HG03280 (cell line): ENCODE results near the gene MRPS18C.

Source experiments
- ATAC-seq: cut with Tn5 transposase; IDR thresholded peaks from one replicate; pipeline ENCODE4 v1.9.1; 2021; ENCODE audit warnings: mild to moderate bottlenecking, moderate library complexity; ENCODE audit not compliant: unreplicated experiment

MRPS18C gene

DNA sequence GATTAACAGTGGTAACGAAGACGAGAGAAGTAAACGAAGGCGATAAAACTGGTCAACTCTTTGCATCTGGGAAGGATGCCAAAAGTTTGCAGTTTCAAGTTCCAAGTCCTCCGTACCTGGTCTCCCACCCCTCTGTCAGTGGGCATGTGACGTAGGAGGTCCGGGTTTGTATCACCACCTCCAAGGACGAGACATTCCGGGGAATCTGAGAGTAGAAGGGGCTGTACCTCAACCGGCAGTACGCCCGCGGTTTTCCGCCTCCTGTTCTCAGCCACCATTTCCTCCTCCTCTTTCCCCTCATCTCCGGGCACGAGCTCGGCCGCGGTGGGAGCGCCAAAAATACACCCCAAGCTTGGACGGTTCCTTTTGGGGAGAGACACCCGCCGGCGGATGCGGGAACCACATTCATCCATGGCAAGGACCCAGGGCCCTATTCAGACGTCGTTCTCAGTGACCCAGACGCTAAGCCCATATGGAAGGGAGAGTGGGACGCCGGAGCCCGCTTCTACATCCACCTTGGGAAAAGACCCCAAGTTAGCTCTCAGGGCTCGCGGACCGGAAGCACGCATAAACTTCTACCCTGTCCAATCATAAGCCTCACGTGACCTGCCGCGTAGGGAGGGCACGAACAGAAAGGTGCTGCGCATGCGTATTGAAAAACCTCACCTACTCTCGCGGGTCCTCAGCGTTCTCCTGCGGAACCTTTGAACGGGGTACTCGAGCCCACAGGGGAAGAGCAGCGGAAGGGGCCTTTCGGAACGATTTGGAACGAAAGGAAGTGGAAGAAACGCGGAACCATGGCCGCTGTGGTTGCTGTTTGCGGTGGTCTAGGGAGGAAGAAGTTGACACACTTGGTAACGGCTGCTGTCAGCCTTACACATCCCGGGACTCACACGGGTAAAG is at the start of gene MRPS18C, which contains the start of gene HELQ:
TSS of gene MRPS18C (plus strand) at position 778 of the 903 bp plus-strand sequence. CDS start at position 798, 20 bp downstream.
TSS of gene HELQ (minus strand) at position 543 of the 903 bp plus-strand sequence. CDS start at position 413, 130 bp downstream.
- ATAC-seq = peak; percentile 97

DNA sequence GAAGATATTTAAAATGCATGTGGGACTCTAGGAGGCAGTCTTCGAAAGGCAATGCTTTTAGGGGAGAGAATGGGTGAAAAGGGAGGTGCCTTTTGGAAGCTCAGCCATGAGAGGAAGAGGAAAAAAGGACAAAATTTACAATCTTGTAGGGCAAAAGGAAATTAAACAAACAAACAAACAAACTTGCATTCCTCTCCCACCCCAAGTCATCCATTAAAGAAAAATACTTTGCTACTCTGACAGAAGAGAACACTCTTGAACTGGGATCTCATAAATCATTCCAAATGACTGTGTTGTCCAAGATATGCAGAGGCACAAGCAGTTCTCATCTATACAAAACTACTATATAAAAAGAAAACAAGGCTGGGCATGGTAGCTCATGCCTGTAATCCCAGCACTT is 47.0 kb upstream of the MRPS18C start:
- no peak for ATAC-seq

DNA sequence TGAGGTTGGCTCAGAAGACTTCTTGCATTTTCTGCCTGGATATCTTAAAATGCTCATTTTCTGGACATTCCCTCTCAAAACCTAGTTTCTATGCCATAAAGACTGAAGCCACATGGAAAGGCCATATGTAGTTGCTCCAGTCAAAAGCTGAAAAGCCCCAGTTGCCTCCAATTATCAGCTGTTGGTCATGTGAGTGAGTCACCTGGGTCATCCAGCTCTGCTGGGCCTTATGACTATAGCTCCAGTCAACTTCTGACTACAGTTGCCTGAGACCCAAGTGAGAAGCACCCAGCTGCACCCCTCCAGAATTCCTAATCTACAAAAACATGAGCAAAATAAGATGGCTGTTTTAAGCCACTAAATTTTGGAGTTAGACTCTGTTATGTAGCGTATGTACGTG is 42.2 kb upstream of the MRPS18C start:
- no peak for ATAC-seq

DNA sequence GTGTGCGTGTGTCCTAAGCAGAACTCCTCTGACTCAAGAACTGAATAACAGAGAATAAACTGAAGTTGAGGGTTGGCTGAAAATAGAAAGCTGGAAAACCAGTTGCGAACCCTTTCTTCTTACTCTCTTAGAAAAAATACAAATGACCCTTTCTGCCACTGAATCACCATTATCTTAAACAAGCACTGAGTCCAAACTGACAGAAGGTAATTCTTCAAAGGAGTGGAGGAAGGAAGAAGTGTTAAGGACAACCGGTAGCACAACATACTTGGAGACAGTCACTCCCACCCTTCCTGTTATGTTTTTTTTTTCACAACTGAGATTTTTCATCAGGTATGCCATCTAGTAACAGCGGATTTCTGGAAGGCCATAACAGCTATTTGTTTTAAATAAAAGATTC is 38.3 kb upstream of the MRPS18C start:
- ATAC-seq = no peak

DNA sequence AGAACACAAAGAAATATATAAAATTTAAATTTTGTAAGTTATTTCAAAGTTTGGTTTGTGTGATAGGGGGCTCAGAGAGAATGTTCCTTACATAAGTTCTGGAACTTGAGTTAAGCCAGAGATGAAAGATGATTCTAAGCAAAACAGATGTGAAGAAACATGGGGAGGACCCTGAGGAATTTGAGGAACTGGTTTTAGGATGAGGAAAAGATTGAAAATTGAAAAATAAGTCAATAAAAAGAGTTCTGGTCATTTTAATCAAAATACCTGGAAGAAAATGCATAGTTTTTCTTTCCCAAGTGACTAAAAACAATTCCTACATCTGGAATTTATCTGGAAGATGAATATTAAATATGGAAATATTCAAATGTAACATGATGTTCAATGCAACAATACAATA is 37.6 kb upstream of the MRPS18C start:
- no peak for ATAC-seq

DNA sequence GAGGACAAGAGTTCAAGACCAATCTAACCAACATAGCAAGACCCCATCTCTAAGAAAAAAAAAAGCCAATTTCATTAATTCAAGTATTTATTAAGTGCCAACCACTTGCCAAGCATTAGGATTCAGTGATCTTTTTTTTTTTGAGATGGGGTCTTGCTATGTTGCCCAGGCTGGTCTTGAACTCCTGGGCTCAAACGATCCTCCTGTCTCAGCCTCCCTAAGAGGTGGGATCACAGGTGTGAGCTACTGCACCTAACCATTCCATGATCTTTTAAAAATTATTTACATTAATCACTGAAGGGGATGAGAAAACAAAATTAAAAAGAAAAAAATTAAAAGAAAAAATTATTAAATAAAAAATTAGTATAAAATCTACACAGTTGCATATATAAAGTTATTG is 24.7 kb upstream of the MRPS18C start:
- no peak for ATAC-seq

DNA sequence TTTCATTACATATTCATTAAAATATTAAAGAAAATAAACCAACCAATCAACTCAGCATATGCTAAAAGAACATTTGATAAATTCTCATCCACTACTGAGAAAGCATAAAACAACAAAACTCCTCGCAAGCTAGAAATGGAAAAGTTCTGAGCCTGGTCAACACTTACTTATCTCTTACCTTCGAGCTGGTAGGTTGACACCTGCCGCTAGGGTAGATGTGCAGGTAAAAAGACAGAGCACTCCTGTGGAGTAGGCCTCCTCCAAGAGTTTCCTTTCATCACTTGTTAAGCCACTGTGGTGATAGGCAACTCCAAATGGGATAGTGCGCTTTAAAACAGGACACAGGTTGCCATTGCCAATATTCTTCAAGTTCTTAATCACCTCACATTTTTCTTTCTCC is 19.2 kb upstream of the MRPS18C start:
- ATAC-seq = no peak

DNA sequence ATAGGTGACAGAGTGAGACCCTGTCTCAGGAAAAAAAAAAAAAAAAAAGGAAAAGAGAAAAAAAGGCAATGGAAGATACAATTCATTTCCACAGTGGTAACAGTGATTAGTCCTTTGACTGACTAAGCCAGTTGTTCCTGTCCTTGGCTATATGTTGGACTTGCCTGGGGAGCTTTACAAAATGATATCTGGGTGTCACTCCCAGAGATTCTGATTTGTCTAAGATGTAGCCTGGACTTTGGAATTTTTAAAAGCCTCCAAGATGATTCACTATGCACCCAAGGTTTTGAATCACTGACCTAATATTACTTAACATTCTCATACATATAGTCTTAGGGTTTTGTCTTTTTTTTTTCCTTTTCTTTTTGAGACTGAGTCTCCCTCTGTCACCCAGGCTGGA is 17.1 kb upstream of the MRPS18C start:
- no peak for ATAC-seq

DNA sequence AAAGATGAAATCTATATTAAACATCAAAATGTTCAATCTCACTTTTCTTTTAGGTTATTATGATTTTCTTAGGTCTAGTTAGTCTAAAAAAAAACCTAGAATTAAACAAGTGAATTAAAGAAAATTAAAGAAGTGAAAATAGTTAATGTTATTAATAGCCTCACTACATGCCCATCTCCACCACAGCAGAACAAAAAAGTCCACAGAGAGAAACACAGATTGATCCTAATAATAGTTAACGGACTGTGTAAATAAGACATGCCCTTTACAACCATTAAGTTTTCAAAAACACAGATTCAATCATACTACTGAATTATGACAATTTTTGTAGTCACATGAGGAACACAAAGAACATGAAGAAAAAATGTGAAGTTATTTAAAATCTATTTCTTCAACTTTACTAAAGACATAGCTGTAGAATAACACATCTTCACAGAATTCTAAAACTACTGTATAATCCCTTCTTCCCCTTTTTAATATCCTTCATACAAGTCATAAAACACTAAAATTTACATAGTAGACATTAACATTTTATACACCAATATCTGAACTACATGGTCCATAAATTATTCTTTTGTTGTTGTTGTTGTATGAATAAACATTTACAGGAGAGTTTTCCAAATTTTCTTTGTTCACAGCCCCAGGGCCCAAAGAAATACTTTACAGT is 15.6 kb upstream of the MRPS18C start:
- no peak for ATAC-seq

DNA sequence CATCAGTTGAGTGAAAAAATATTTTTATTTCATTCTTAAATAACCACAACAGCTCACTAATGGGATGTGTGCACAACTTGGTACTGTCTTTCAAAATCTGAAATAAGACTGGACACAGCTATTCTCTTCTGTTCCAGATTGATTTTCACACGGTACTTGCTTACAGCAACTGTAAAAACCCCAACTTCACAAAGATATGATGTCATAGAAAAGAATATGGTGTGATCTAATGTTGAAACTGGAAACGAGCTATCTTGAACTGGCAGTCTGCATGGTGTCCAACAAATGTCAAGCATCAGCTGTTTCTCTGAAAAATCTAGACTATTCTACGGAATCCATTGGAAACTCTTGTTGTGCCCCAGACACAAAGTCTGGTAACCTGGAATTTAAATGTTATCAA is 15.0 kb upstream of the MRPS18C start:
- ATAC-seq = no peak

DNA sequence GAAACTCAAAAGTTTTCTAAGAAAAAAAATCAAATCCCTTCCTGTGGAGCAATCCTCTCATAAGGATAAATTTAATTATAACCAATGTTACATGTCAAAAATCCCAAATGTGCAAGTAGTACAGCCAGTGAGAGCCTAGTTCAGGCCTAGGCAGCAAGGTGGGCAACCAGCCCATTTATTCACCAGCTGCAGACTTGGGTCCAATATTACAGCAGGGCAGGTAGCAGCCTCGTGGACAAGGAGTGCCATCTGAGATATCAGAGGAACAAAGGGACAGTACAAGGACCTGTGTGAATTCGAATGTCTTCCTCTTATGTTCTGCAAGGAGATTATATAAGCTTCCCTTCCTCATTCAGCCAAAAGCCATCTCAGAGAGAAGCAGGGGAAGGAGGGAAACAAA is 6.8 kb upstream of the MRPS18C start:
- no peak for ATAC-seq

DNA sequence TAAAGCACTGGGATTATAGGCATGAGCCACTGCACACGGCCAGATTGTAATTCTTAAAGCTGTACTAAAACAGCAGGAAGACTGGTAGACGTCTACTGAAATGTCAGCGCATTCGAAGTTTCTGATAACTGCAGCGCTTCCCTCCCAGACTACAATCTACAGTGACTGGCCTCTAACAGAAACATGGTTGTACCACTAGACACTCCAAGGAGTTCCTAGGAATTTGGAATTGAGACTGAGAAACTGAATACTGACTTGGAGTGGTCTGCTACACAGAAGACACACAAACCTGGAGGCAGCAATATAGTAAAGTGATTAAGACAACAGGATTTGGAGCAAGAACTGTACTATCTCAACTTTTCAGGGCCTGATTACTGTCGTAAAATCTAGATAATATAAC is 1.2 kb upstream of the MRPS18C start:
- ATAC-seq = no peak

DNA sequence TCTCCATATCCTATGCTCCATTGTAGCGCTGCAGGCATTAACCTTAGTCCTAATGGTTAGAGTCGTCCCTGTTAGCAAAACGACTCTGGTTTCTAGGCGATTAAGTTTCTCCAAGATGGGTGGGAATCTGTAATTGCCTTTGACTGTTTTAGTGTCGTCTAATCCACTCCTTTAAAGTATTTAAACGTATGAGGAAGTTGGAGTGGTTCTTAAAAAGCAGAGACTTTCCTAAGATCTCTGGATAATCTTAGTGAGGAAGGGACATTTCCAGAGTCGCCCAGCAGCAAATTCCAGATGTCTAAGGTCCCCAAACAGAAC is 285 bp downstream of the MRPS18C start:
- no peak for ATAC-seq

DNA sequence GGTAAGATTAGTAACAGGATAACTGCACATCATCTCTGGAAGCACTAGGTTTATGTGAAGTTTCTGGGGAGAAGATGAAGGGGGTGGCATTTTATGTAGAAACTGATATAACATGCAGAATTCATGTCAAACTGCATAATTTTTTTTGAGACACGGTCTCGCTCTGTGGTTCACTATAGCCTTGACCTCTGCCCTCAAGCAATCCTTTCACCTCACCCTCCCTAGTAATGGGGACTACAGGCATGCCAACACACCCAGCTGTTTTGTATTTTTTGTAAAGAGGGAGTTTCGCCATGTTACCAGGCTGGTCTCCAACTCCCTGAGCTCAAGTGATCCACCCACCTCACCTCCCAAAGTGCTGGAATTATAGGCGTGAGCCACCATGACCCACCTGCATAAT is 17.6 kb downstream of the MRPS18C start:
- ATAC-seq = no peak

DNA sequence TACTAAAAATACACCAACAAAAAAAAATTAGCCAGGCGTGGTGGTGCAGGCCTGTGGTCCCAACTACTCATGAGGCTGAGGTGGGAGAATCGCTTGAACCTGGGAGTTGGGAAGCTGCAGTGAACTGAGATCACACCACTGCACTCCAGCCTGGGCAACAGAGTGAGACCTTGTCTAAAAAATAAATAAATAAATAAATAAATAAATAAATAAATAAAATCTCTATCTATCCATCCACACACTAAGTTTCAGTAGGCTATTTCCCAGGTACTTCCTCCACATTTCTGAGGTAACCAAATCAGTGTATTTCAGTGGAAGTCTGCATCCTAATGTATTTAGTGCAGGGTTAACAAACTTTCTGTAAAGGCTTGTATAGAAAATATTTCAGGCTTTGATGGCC is 18.1 kb downstream of the MRPS18C start:
- no peak for ATAC-seq

DNA sequence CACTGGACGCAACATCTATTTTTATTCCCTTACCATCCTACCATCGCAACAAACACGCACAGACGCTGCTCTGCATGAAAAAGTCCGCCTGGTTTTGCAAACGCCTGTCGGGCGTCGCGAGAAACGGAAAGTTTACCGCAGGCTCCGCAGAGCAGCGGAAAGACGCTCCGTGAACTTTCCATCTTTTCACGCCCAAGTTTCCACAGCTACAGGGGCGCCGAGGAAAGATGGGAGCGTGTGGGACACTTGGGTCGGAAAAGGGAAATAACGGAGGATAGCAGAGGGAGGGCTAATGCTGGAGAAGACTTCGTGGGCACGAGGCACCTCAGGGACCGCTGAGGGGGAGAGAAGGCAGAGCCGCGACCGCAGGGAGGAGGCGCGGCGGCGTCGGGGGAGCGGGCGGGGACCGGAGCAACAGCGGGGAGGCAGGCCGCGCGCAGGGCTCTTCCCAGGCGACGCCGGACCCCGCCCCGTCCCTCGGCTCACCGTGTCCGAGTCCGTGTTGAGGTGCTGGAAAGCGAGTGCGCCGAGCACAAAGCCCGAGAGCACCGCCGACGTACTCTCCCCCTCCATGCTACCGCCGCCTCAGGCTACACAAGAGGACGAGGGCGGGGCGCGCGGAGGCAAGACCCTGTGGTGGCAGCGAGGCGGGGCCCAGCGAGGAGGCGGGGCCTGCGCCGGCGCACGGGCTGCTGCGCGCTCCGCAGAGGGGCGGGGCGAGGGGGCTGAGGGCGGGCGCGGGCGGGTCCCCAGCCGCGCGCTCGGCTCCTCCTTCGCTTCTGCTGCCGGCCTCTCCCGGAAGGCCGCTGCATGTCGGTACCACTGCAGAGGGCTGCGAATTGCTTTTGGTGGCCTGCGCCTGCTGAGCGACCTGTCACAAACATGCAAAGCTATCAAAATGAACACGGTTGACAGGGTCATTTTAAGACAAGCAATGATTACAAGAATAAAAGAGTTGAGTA is 28.9 kb downstream of the MRPS18C start, which contains the start of gene ABRAXAS1:
TSS of gene ABRAXAS1 (minus strand) at position 601 of the 962 bp plus-strand sequence. CDS start at position 573, 28 bp downstream.
- peak; percentile 97 for ATAC-seq

DNA sequence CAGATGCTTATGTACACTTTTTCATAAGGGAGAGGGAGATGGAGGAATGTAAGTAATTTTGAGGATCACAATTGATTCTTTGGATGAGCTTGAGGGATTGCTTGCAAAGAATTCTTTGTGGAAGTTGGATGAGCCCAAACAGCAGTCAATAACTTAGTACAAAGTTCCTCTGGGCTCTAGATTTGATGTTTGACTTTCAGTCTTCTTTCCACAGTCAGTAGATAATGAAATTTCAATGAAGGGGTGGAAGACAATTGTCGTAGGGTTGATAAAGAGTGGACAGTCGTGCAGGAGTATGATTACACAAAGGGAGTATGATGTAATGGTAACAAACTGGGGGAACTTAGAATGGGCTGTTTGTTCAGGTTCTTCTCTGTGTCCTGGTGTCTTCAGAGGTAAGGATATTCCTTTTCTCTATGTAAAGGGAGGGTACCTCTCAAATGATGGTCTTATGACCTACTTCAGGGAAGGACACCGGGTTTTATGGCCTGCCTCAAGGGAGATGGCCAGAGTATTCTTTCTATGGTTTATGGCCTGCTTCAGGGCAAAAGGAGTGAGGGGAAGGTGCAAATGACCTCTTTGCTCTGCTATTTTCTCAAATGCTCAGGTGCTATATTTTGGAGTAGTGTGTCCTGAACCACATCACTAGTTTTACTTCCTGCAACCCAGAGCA is 30.7 kb downstream of the MRPS18C start:
- ATAC-seq = no peak

DNA sequence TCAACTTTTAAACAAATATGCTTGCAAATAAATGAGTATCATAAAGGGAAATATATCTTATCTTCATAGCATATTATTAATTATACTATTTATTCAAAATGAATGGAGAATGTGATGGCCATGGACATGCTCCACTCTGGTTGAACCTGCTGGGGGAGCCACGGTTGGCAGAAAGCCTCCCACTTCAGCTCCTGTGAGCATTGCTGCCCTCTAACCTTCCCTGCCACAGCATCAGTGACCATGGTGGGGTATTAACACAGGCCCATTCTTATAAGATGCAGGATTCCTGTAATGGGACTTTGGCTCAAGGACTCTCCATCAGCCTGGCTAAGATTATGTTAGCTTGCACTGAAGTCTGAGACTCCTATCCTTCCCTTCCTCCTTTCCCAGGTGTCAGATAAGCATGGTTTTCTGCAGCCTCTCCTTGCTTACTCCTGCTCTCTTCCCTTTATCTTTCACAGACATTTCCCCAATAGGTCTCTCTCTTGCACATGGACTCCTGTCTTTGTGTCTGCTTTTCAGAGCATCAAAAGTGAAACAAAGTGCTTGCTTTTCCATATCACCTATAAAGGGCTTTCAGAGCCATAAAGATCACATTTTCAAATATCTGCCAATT is 34.0 kb downstream of the MRPS18C start:
- no peak for ATAC-seq

DNA sequence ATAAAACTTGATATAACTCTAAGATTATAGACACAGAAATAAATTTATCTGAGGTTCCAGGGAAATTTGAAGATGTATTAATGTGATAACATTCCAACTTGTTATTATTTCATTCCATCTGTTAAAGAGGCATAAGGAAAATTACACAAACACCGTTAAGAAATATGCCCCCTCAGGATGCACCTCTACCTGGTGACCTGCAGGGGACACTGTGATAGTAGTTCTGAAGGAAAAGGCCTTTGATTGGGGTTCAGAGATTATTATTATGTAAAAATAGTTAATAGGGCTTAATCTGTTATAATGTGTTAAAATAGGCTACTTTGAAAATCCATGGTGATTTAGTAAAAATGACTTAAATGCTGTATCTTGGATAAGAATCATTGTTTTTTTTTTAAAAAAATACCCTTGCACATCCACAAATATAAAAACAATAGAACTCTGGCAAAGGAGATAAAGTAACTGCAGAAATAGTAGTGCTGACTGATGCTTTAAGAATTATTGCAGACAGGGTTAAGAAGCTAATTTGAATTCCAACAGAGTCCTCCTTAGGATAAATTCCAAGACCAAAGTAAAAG is 35.1 kb downstream of the MRPS18C start:
- peak; percentile 79 for ATAC-seq
